ENCODE data around the gene STX8. TPM values are rescaled to one million over a fixed set of nuclear protein-coding genes. Genes with fewer than 3 reads are reported as not detected.

STX8 gene
- polyA plus RNA-seq, 1 experiment, result 44.7 TPM

DNA sequence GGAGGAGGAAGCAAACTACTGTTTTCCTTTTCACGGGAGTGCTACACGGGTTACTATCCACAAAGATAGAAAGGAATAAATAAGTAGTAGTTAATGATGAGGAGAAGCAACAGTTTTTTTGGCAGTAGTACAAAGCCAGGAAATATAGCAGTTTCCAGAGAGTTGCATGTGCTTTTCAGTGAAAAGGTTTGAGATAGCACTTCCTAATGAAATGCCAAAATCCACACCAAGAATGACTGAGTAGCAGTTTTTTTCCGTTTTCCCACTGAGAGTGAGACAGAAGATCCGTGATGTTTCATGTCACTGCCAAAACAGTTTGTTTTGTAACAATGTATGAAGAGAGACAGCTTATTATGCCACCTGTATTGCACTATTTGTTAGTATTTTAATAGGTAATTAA is 129.1 kb downstream of the STX8 start:
- Histone ChIP-seq H3K27me3 (ENCODE audit: control insufficient read depth, insufficient read depth, low read length) (no peaks in the 10 kb centered on the region), H3K36me3 (ENCODE audit: control insufficient read depth, insufficient read depth, low read length) (no peaks in the 10 kb centered on the region), H3K4me3 (ENCODE audit: low read depth, low read length) (no peak overlapping the region)
- ChIA-PET CTCF (interaction anchor here (1.0 kb wide), 1 partner anchor 10 kb away, joined by 3 read pairs; no protein-coding TSS in a partner anchor), POLR2A (no interaction called here)
- DNase-seq (ENCODE audit: low read depth), result no peak
- no peak for TF ChIP-seq CTCF (IDR thresholded peaks at IDR 0.05; ENCODE audit: insufficient read depth, low read depth, low read length)

DNA sequence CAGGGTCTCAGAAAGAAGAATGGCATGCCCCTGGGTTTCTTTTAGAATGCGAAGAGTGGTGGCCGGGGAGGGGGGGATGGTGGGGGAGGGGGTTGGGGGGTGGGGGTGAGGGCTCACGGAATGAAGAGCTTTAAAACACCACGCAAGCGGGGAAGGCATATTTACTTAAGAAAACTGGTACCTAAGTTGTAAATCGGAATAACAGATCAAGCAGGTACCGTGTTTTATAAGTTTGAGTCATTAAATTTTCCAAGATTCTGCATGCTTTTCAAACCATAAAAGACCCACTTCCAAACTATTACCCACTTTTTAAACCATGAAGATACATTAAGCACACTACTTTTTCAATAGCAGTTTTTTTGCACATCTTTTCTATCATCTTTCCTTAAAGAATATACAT is 130.2 kb downstream of the STX8 start:
- Histone ChIP-seq H3K4me3 (ENCODE audit: low read depth, low read length) (no peak overlapping the region), H3K36me3 (ENCODE audit: control insufficient read depth, insufficient read depth, low read length) (no peaks in the 10 kb centered on the region), H3K27me3 (ENCODE audit: control insufficient read depth, insufficient read depth, low read length) (no peaks in the 10 kb centered on the region)
- no peak for TF ChIP-seq CTCF (IDR thresholded peaks at IDR 0.05; ENCODE audit: insufficient read depth, low read depth, low read length)
- POLR2A ChIA-PET, result no interaction called here
- no peak for DNase-seq (ENCODE audit: low read depth)
- CTCF ChIA-PET, result no interaction called here

GRCh38 chr17:9444687-9445086 is 130.9 kb downstream of the STX8 start:
- no peak for DNase-seq (ENCODE audit: low read depth)

GRCh38 chr17:9443811-9444210 is 131.8 kb downstream of the STX8 start:
- no peaks in the 10 kb centered on the region for H3K36me3 ChIP-seq (ENCODE audit: control insufficient read depth, insufficient read depth, low read length)
- no peak overlapping the region for H3K4me3 ChIP-seq (ENCODE audit: low read depth, low read length)
- ChIA-PET POLR2A (interaction anchor here (0.5 kb wide), 1 partner anchor 215 kb away, joined by 5 read pairs; no protein-coding TSS in a partner anchor), CTCF (no interaction called here)
- no peaks in the 10 kb centered on the region for H3K27me3 ChIP-seq (ENCODE audit: control insufficient read depth, insufficient read depth, low read length)
- no peak for DNase-seq (ENCODE audit: low read depth)
- no peak for TF ChIP-seq CTCF (IDR thresholded peaks at IDR 0.05; ENCODE audit: insufficient read depth, low read depth, low read length)

More at GRCh38 chr17:9444687-9445086, 130.9 kb downstream of the STX8 start:
- TF ChIP-seq CTCF (IDR thresholded peaks at IDR 0.05; ENCODE audit: insufficient read depth, low read depth, low read length), result no peak
- CTCF ChIA-PET, result no interaction called here
- no peaks in the 10 kb centered on the region for H3K36me3 ChIP-seq (ENCODE audit: control insufficient read depth, insufficient read depth, low read length)
- POLR2A ChIA-PET, result no interaction called here
- H3K27me3 ChIP-seq (ENCODE audit: control insufficient read depth, insufficient read depth, low read length), result no peaks in the 10 kb centered on the region
- H3K4me3 ChIP-seq (ENCODE audit: low read depth, low read length), result no peak overlapping the region

DNA sequence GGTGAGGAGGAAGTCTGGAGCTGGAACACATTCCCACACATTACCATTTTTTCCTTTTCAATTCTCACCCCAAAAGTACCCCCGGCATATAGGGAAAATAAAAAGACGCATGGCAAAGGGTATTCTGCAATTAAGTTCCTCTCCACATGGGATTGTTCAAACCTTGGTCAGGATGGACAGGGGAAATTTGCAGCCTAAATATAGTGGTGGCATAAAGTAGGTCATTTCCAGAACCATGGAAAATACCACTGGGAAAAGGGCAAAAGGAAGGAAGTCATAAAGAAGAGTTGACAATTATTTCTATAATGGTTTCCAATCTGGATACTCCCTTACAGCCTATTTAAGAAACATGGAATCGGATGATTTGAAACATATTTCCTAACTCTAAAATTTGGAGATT is 135.8 kb downstream of the STX8 start:
- ChIA-PET CTCF (interaction anchor here (0.7 kb wide), 1 partner anchor 8 kb away, joined by 3 read pairs; no protein-coding TSS in a partner anchor), POLR2A (no interaction called here)
- no peak for DNase-seq (ENCODE audit: low read depth)
- Histone ChIP-seq H3K4me3 (ENCODE audit: low read depth, low read length) (no peak overlapping the region), H3K36me3 (ENCODE audit: control insufficient read depth, insufficient read depth, low read length) (no peaks in the 10 kb centered on the region), H3K27me3 (ENCODE audit: control insufficient read depth, insufficient read depth, low read length) (no peaks in the 10 kb centered on the region)
- no peak for TF ChIP-seq CTCF (IDR thresholded peaks at IDR 0.05; ENCODE audit: insufficient read depth, low read depth, low read length)
